ENCODE measurements around the gene WRAP73.

WRAP73 gene

GRCh38 chr1:3644273-3644672 lies 5.6 kb downstream of the WRAP73 start:
- no peak for DNase-seq

- DNase-seq, result no peak
These were observed 6.8 kb downstream of the WRAP73 start for GRCh38 chr1:3642919-3643675.

GRCh38 chr1:3641816-3642215 lies 8.1 kb downstream of the WRAP73 start:
- DNase-seq, result no peak

GRCh38 chr1:3641046-3641760 lies 8.7 kb downstream of the WRAP73 start:
- DNase-seq, result no peak

- no peak for DNase-seq
These were observed 9.6 kb downstream of the WRAP73 start for GRCh38 chr1:3640121-3640837.

GRCh38 chr1:3639397-3639911 lies 10.4 kb downstream of the WRAP73 start:
- DNase-seq, result no peak

GRCh38 chr1:3638676-3639075 lies 11.2 kb downstream of the WRAP73 start:
- no peak for DNase-seq

GRCh38 chr1:3638027-3638426 lies 11.9 kb downstream of the WRAP73 start:
- DNase-seq, result no peak

GRCh38 chr1:3636531-3636930 lies 13.4 kb downstream of the WRAP73 start:
- DNase-seq, result no peak

- no peak for DNase-seq
These were observed 13.8 kb downstream of the WRAP73 start for GRCh38 chr1:3636080-3636479.

GRCh38 chr1:3634059-3634800 lies 15.7 kb downstream of the WRAP73 start:
- DNase-seq, result no peak

GRCh38 chr1:3633344-3634058 lies 16.4 kb downstream of the WRAP73 start:
- DNase-seq, result no peak

- DNase-seq, result no peak
These were observed 17.1 kb downstream of the WRAP73 start for GRCh38 chr1:3632716-3633343.

- no peak for DNase-seq
These were observed 17.6 kb downstream of the WRAP73 start for GRCh38 chr1:3632298-3632697.

- DNase-seq, result no peak
These were observed 18.3 kb downstream of the WRAP73 start for GRCh38 chr1:3631320-3632260.

GRCh38 chr1:3630914-3631313 lies 19.0 kb downstream of the WRAP73 start:
- no peak for DNase-seq

- DNase-seq, result no peak
These were observed 19.7 kb downstream of the WRAP73 start for GRCh38 chr1:3630161-3630611.

GRCh38 chr1:3629561-3630160 lies 20.2 kb downstream of the WRAP73 start:
- no peak for DNase-seq

- no peak for DNase-seq
These were observed 21.5 kb downstream of the WRAP73 start for GRCh38 chr1:3628445-3628844.
